NK-92 treated with Interleukin-12 subunit alpha and Interleukin-12 subunit beta, amount 100 ng/mL, for 24 hours (cell line): ENCODE data around the gene SLC13A2.
"Not testable (repeated sequence)": the region's sequence is repeated elsewhere in the genome, so short reads cannot be mapped to it uniquely, and the experiment has no call there.

ENCODE experiments used
- DNase-seq: peaks from one replicate; lab custom pipeline; 2025; lab: John Stamatoyannopoulos, UW

The SLC13A2 gene

GRCh38 chr17:28473542-28473941, at the start of gene SLC13A2:
Gene SLC13A2, plus strand, starts transcription at chr17:28473644. Its CDS starts 69 bp downstream, at chr17:28473713.
- DNase-seq: no peak

GRCh38 chr17:28425206-28425605, 48.2 kb upstream of the SLC13A2 start:
- DNase-seq: no peak

- DNase-seq: no peak
These were observed 47.3 kb upstream of the SLC13A2 start for GRCh38 chr17:28426081-28426519.

GRCh38 chr17:28427371-28427770, 46.1 kb upstream of the SLC13A2 start:
- no peak for DNase-seq

GRCh38 chr17:28427982-28428381, 45.5 kb upstream of the SLC13A2 start:
- not testable (repeated sequence) for DNase-seq

- DNase-seq: no peak
These were observed 39.7 kb upstream of the SLC13A2 start for GRCh38 chr17:28433721-28434120.

- not testable (repeated sequence) for DNase-seq
These were observed 39.1 kb upstream of the SLC13A2 start for GRCh38 chr17:28434326-28434725.

- DNase-seq: no peak
These were observed 29.4 kb upstream of the SLC13A2 start for GRCh38 chr17:28443901-28444638.

- no peak for DNase-seq
These were observed 26.6 kb upstream of the SLC13A2 start for GRCh38 chr17:28446716-28447395.

GRCh38 chr17:28447396-28447760, 26.1 kb upstream of the SLC13A2 start:
- DNase-seq: no peak

GRCh38 chr17:28449859-28450258, 23.6 kb upstream of the SLC13A2 start:
- no peak for DNase-seq

- no peak for DNase-seq
These were observed 15.6 kb upstream of the SLC13A2 start for GRCh38 chr17:28457890-28458289.

GRCh38 chr17:28458881-28459280, 14.6 kb upstream of the SLC13A2 start:
- not testable (repeated sequence) for DNase-seq

GRCh38 chr17:28460901-28461300, 12.5 kb upstream of the SLC13A2 start:
- DNase-seq: no peak

GRCh38 chr17:28466001-28466400, 7.4 kb upstream of the SLC13A2 start:
- DNase-seq: no peak

- no peak for DNase-seq
These were observed 6.9 kb upstream of the SLC13A2 start for GRCh38 chr17:28466521-28467048.

- DNase-seq: no peak
These were observed 5.9 kb upstream of the SLC13A2 start for GRCh38 chr17:28467456-28468025.

GRCh38 chr17:28468033-28468735, 5.3 kb upstream of the SLC13A2 start:
- not testable (repeated sequence) for DNase-seq

- no peak for DNase-seq
These were observed 4.7 kb upstream of the SLC13A2 start for GRCh38 chr17:28468781-28469180.

- DNase-seq: no peak
These were observed 4.1 kb upstream of the SLC13A2 start for GRCh38 chr17:28469376-28469775.

GRCh38 chr17:28470266-28470913, 3.1 kb upstream of the SLC13A2 start:
- no peak for DNase-seq

- DNase-seq: no peak
These were observed 2.5 kb upstream of the SLC13A2 start for GRCh38 chr17:28470914-28471366.
